HepG2 (cell line): ENCODE measurements around the gene CARMIL3. TPM values are rescaled to one million over a fixed set of nuclear protein-coding genes. Genes with fewer than 3 reads are reported as not detected.

ENCODE experiments used
- ATF7-NPFF ChIP-seq: sonication (generic); formaldehyde crosslinking; IDR thresholded peaks from 2 replicates; pipeline ENCODE4 v1.8.1; 2023; ENCODE audit warnings: mild to moderate bottlenecking, low read depth, missing genetic modification reagents, moderate library complexity
- CEBPG ChIP-seq: IDR thresholded peaks from 2 replicates; pipeline ENCODE4 v1.6.1; 2016
- EP300 ChIP-seq, 3 experiments: sonication (generic) in 1 of 3; formaldehyde crosslinking in 1 of 3; IDR thresholded peaks; 2 replicates each; pipeline versions ENCODE4 v1.5.1 to v1.6.1; 2011 to 2020; ENCODE audit warnings: low read depth in 2 of 3, low read length in 2 of 3, borderline replicate concordance in 1 of 3, improper control_type of control experiment in 1 of 3, mild to moderate bottlenecking in 1 of 3, missing genetic modification reagents in 1 of 3, moderate library complexity in 1 of 3
- PTBP1 ChIP-seq: fragments of 200-400 bp; formaldehyde crosslinking; IDR thresholded peaks from 2 replicates; pipeline ENCODE4 v1.6.1; 2018; ENCODE audit warnings: low read length, low read depth; ENCODE audit not compliant: poor library complexity, severe bottlenecking
- RAD51 ChIP-seq: fragments of 450-650 bp; IDR thresholded peaks from 2 replicates; pipeline ENCODE4 v1.6.1; 2016; ENCODE audit warnings: borderline replicate concordance
- RELA ChIP-seq: sonication (generic); formaldehyde crosslinking; IDR thresholded peaks from 2 replicates; pipeline ENCODE4 v1.4.0; 2020; ENCODE audit warnings: missing genetic modification reagents
- SRSF1 ChIP-seq: fragments of 200-400 bp; formaldehyde crosslinking; optimal IDR thresholded peaks from 2 replicates; pipeline ENCODE3; 2017; ENCODE audit warnings: mild to moderate bottlenecking, low read depth, low read length, moderate library complexity
- XRCC5 ChIP-seq: fragments of 200-400 bp; formaldehyde crosslinking; optimal IDR thresholded peaks from 2 replicates; pipeline ENCODE3; 2017; ENCODE audit warnings: mild to moderate bottlenecking, low read length
- ZC3H13 ChIP-seq: sonication (generic); formaldehyde crosslinking; IDR thresholded peaks from 2 replicates; pipeline ENCODE4 v1.8.1; 2023; ENCODE audit warnings: mild to moderate bottlenecking, missing genetic modification reagents, moderate library complexity
- ZNF10 ChIP-seq: sonication (generic); formaldehyde crosslinking; IDR thresholded peaks from 2 replicates; pipeline ENCODE4 v1.4.0; 2020; ENCODE audit warnings: mild to moderate bottlenecking, low read depth, missing genetic modification reagents, borderline replicate concordance
- ZNF264 ChIP-seq: sonication (generic); formaldehyde crosslinking; IDR thresholded peaks from 2 replicates; pipeline ENCODE4 v1.4.0; 2020; ENCODE audit warnings: missing genetic modification reagents
- ZNF816 ChIP-seq: sonication (generic); formaldehyde crosslinking; IDR thresholded peaks from 2 replicates; pipeline ENCODE4 v1.8.0; 2022; ENCODE audit warnings: missing genetic modification reagents, mild to moderate bottlenecking, borderline replicate concordance
- polyA plus RNA-seq, 8 experiments: library from polyadenylated mRNA; depleted of rRNA in 3 of 8; stranded (reverse) in 7 of 8; unstranded in 1 of 8; fragments of >200 nt; fragmentation: Illumina TruSeq in 4 of 8; extraction: Trizol in 4 of 8; gene quantifications; 2 replicates each; pipeline versions ENCODE4 v1.2.1 to v1.2.3, GENCODE V29; 2011 to 2016; ENCODE audit warnings: low read depth in 4 of 8, missing spikeins in 1 of 8, mixed read lengths in 1 of 8; ENCODE audit not compliant: insufficient read depth in 1 of 8
- total RNA-seq, 5 experiments: library from RNA; depleted of rRNA; stranded (reverse); fragments of >200 nt; fragmentation: Illumina TruSeq; extraction: Trizol; gene quantifications; 2 replicates each; pipeline ENCODE4 v1.2.3, GENCODE V29; 2016; ENCODE audit warnings: low read depth in 1 of 5
- TF ChIP-seq, protein P1 (sequence below): sonication (generic); formaldehyde crosslinking; IDR thresholded peaks from 2 replicates; pipeline ENCODE4 v1.4.0; 2020; ENCODE audit warnings: mild to moderate bottlenecking, missing genetic modification reagents
- TF ChIP-seq, protein P2 (sequence below): sonication (generic); formaldehyde crosslinking; IDR thresholded peaks from 2 replicates; pipeline ENCODE4 v1.9.0; 2021; ENCODE audit warnings: missing genetic modification reagents, mild to moderate bottlenecking, borderline replicate concordance
- TF ChIP-seq, protein P3 (sequence below): sonication (generic); formaldehyde crosslinking; conservative IDR thresholded peaks from 2 replicates; pipeline ENCODE4 v1.8.0; 2022; ENCODE audit warnings: missing genetic modification reagents
- TF ChIP-seq, protein P4 (sequence below): sonication (generic); formaldehyde crosslinking; IDR thresholded peaks from 2 replicates; pipeline ENCODE4 v1.5.0; 2020; ENCODE audit warnings: mild to moderate bottlenecking, missing genetic modification reagents, moderate library complexity
- TF ChIP-seq, protein P5 (sequence below): fragments of 450-650 bp; IDR thresholded peaks from 2 replicates; pipeline ENCODE4 v1.6.1; 2017
- TF ChIP-seq, protein P6 (sequence below): sonication (generic); formaldehyde crosslinking; IDR thresholded peaks from 2 replicates; pipeline ENCODE4 v1.8.1; 2023; ENCODE audit warnings: missing genetic modification reagents, inconsistent platforms, borderline replicate concordance

CARMIL3 gene
- total and polyA plus RNA-seq, 2 of the 13 experiments (the other 11 are each of a cell fraction or from before 2014, with no cell fraction given) = 0.27 to 0.55 TPM

DNA sequence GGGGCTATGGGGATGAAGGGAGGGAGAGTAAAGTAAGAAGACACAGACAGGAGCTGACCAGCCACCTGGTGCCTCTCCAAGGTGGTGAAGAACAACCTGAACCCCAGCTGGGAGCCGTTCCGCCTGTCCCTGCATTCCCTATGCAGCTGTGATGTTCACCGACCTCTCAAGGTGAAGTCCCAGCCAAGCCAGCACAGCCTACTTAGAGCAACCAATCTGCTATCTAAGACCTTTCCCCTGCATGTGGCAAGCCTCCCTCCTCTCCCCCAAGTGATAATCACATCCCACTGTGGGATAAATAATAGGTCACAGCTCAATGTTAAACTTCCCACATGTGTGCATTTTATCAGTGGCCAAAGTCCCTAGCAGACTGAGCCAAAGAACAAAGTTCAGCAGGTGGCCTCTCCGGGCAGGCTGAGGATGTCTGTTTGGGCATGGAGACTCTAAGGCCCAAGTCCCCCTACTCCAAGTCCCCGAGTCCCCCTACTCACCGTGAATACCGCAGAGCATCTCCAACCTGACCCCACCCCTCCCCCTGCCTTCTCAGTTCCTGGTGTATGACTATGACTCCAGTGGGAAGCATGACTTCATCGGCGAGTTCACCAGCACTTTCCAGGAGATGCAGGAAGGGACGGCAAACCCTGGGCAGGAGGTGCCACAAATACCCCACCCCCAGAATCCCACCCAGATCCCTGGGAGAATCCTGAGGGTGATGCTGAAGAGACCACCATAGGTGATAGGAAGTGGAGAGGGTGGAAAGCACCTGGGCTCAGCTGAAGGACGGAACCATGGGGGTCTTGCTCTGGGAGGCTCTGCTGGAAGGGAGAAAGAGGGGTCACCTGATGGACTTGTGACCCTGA lies 23.0 kb downstream of the CARMIL3 start (continued):
- TF ChIP-seq, protein P1, sequence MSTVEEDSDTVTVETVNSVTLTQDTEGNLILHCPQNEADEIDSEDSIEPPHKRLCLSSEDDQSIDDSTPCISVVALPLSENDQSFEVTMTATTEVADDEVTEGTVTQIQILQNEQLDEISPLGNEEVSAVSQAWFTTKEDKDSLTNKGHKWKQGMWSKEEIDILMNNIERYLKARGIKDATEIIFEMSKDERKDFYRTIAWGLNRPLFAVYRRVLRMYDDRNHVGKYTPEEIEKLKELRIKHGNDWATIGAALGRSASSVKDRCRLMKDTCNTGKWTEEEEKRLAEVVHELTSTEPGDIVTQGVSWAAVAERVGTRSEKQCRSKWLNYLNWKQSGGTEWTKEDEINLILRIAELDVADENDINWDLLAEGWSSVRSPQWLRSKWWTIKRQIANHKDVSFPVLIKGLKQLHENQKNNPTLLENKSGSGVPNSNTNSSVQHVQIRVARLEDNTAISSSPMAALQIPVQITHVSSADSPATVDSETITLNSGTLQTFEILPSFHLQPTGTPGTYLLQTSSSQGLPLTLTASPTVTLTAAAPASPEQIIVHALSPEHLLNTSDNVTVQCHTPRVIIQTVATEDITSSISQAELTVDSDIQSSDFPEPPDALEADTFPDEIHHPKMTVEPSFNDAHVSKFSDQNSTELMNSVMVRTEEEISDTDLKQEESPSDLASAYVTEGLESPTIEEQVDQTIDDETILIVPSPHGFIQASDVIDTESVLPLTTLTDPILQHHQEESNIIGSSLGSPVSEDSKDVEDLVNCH (CRISPR knock-in tag) = no peak
- no peak for TF ChIP-seq ATF7-NPFF (CRISPR knock-in tag)
- no peak for TF ChIP-seq SRSF1
- TF ChIP-seq, protein P2, sequence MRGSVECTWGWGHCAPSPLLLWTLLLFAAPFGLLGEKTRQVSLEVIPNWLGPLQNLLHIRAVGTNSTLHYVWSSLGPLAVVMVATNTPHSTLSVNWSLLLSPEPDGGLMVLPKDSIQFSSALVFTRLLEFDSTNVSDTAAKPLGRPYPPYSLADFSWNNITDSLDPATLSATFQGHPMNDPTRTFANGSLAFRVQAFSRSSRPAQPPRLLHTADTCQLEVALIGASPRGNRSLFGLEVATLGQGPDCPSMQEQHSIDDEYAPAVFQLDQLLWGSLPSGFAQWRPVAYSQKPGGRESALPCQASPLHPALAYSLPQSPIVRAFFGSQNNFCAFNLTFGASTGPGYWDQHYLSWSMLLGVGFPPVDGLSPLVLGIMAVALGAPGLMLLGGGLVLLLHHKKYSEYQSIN (CRISPR knock-in tag) = no peak
- no peak for TF ChIP-seq EP300 (IDR thresholded peaks at IDR 0.05; ENCODE audit: low read depth in 2 of 2, low read length in 2 of 2)
- no peak for TF ChIP-seq EP300 (CRISPR knock-in tag; IDR thresholded peaks at IDR 0.05; ENCODE audit: borderline replicate concordance)
- TF ChIP-seq, protein P3, sequence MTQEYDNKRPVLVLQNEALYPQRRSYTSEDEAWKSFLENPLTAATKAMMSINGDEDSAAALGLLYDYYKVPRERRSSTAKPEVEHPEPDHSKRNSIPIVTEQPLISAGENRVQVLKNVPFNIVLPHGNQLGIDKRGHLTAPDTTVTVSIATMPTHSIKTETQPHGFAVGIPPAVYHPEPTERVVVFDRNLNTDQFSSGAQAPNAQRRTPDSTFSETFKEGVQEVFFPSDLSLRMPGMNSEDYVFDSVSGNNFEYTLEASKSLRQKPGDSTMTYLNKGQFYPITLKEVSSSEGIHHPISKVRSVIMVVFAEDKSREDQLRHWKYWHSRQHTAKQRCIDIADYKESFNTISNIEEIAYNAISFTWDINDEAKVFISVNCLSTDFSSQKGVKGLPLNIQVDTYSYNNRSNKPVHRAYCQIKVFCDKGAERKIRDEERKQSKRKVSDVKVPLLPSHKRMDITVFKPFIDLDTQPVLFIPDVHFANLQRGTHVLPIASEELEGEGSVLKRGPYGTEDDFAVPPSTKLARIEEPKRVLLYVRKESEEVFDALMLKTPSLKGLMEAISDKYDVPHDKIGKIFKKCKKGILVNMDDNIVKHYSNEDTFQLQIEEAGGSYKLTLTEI (CRISPR knock-in tag) = no peak
- no peak for TF ChIP-seq PTBP1
- no peak for TF ChIP-seq ZNF816 (CRISPR knock-in tag)
- no peak for TF ChIP-seq ZNF10 (CRISPR knock-in tag)
- TF ChIP-seq, protein P4, sequence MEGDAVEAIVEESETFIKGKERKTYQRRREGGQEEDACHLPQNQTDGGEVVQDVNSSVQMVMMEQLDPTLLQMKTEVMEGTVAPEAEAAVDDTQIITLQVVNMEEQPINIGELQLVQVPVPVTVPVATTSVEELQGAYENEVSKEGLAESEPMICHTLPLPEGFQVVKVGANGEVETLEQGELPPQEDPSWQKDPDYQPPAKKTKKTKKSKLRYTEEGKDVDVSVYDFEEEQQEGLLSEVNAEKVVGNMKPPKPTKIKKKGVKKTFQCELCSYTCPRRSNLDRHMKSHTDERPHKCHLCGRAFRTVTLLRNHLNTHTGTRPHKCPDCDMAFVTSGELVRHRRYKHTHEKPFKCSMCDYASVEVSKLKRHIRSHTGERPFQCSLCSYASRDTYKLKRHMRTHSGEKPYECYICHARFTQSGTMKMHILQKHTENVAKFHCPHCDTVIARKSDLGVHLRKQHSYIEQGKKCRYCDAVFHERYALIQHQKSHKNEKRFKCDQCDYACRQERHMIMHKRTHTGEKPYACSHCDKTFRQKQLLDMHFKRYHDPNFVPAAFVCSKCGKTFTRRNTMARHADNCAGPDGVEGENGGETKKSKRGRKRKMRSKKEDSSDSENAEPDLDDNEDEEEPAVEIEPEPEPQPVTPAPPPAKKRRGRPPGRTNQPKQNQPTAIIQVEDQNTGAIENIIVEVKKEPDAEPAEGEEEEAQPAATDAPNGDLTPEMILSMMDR (CRISPR knock-in tag) = no peak
- TF ChIP-seq, protein P5, sequence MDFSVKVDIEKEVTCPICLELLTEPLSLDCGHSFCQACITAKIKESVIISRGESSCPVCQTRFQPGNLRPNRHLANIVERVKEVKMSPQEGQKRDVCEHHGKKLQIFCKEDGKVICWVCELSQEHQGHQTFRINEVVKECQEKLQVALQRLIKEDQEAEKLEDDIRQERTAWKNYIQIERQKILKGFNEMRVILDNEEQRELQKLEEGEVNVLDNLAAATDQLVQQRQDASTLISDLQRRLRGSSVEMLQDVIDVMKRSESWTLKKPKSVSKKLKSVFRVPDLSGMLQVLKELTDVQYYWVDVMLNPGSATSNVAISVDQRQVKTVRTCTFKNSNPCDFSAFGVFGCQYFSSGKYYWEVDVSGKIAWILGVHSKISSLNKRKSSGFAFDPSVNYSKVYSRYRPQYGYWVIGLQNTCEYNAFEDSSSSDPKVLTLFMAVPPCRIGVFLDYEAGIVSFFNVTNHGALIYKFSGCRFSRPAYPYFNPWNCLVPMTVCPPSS = no peak
- TF ChIP-seq RAD51 = no peak
- no peak for TF ChIP-seq CEBPG
- no peak for TF ChIP-seq ZC3H13 (CRISPR knock-in tag)
- TF ChIP-seq RELA = no peak
- TF ChIP-seq, protein P6, sequence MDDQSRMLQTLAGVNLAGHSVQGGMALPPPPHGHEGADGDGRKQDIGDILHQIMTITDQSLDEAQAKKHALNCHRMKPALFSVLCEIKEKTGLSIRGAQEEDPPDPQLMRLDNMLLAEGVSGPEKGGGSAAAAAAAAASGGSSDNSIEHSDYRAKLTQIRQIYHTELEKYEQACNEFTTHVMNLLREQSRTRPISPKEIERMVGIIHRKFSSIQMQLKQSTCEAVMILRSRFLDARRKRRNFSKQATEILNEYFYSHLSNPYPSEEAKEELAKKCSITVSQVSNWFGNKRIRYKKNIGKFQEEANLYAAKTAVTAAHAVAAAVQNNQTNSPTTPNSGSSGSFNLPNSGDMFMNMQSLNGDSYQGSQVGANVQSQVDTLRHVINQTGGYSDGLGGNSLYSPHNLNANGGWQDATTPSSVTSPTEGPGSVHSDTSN (CRISPR knock-in tag) = no peak
- no peak for TF ChIP-seq XRCC5
- no peak for TF ChIP-seq ZNF264 (CRISPR knock-in tag)
